Hepatocyte (in vitro differentiated cells): ENCODE data around the gene CBL. TPM values are rescaled to one million over a fixed set of nuclear protein-coding genes. Genes with fewer than 3 reads are reported as not detected.

ENCODE experiments used
- DNase-seq: peaks from one replicate; pipeline ENCODE4 v3.0.0-alpha.2; 2016; ENCODE audit warnings: low spot score
- H2AFZ ChIP-seq: fragments of 200-600 bp; sonication (generic); 2 replicates; pipeline ENCODE4 v1.6.0; 2016; ENCODE audit warnings: antibody characterized with exemption, mild to moderate bottlenecking
- H3K27ac ChIP-seq: fragments of 200-600 bp; sonication (generic); 2 replicates; pipeline ENCODE4 v1.5.1; 2016; ENCODE audit warnings: mild to moderate bottlenecking
- H3K27me3 ChIP-seq: fragments of 200-600 bp; sonication (generic); 2 replicates; pipeline ENCODE4 v1.6.1; 2016
- H3K36me3 ChIP-seq: fragments of 200-600 bp; sonication (generic); replicated peaks from 2 replicates; pipeline ENCODE4 v1.5.1; 2016; ENCODE audit warnings: low read depth; ENCODE audit not compliant: insufficient read depth
- H3K4me1 ChIP-seq: fragments of 200-600 bp; sonication (generic); 2 replicates; pipeline ENCODE4 v1.5.1; 2016; ENCODE audit warnings: mild to moderate bottlenecking, moderate library complexity; ENCODE audit not compliant: insufficient read depth
- H3K4me2 ChIP-seq: fragments of 200-600 bp; sonication (generic); 2 replicates; pipeline ENCODE4 v1.6.0; 2016
- H3K4me3 ChIP-seq: fragments of 200-600 bp; sonication (generic); 2 replicates; pipeline ENCODE4 v1.5.1; 2016; ENCODE audit warnings: mild to moderate bottlenecking
- H3K79me2 ChIP-seq: fragments of 200-600 bp; sonication (generic); 2 replicates; pipeline ENCODE4 v1.6.0; 2017; ENCODE audit warnings: mild to moderate bottlenecking
- H3K9me2 ChIP-seq: fragments of 200-600 bp; sonication (generic); replicated peaks from 2 replicates; pipeline ENCODE4 v1.6.0; 2017; ENCODE audit warnings: mild to moderate bottlenecking; ENCODE audit not compliant: insufficient read depth
- H3K9me3 ChIP-seq: fragments of 200-600 bp; sonication (generic); 2 replicates; pipeline ENCODE4 v1.5.1; 2016; ENCODE audit warnings: low read depth, mild to moderate bottlenecking
- H4K20me1 ChIP-seq: fragments of 200-600 bp; sonication (generic); 2 replicates; pipeline ENCODE4 v1.6.0; 2016; ENCODE audit warnings: mild to moderate bottlenecking; ENCODE audit not compliant: insufficient read depth, poor library complexity, severe bottlenecking
- EZH2 ChIP-seq: fragments of 200-600 bp; sonication (generic); IDR thresholded peaks from 2 replicates; pipeline ENCODE4 v1.6.1; 2016; ENCODE audit warnings: antibody characterized with exemption, mild to moderate bottlenecking, borderline replicate concordance
- EZH2phosphoT487 ChIP-seq: fragments of 200-600 bp; sonication (generic); IDR thresholded peaks from one replicate; pipeline ENCODE4 v1.6.1; 2018; ENCODE audit warnings: antibody characterized with exemption, mild to moderate bottlenecking, low read depth, moderate library complexity; ENCODE audit not compliant: unreplicated experiment, severe bottlenecking
- WGBS: methylation state at CpG from one replicate; pipeline ENCODE4 v1.1.6; 2016; ENCODE audit warnings: low lambda C conversion rate; ENCODE audit errors: missing lambda C conversion rate; 5-methylcytosine and 5-hydroxymethylcytosine counted together
- polyA plus RNA-seq: library from polyadenylated mRNA; unstranded; fragments of >200 nt; fragmentation: Nextera tagmentation; extraction: Ambion mirVana; gene quantifications from 2 replicates; pipeline ENCODE4 v1.2.1, GENCODE V29; 2016
- total RNA-seq: library from RNA; depleted of rRNA; stranded (reverse); fragments of >200 nt; gene quantifications from 2 replicates; pipeline ENCODE4 v1.2.3, GENCODE V29; 2014
- TF ChIP-seq, protein P1 (sequence below): fragments of 200-600 bp; sonication (generic); IDR thresholded peaks from 2 replicates; pipeline ENCODE4 v1.5.1; 2016; ENCODE audit warnings: antibody characterized with exemption, mild to moderate bottlenecking; ENCODE audit not compliant: poor library complexity

CBL gene
- total and polyA plus RNA-seq, 2 experiments from 2014 or later = 6.6 to 15.6 TPM

DNA sequence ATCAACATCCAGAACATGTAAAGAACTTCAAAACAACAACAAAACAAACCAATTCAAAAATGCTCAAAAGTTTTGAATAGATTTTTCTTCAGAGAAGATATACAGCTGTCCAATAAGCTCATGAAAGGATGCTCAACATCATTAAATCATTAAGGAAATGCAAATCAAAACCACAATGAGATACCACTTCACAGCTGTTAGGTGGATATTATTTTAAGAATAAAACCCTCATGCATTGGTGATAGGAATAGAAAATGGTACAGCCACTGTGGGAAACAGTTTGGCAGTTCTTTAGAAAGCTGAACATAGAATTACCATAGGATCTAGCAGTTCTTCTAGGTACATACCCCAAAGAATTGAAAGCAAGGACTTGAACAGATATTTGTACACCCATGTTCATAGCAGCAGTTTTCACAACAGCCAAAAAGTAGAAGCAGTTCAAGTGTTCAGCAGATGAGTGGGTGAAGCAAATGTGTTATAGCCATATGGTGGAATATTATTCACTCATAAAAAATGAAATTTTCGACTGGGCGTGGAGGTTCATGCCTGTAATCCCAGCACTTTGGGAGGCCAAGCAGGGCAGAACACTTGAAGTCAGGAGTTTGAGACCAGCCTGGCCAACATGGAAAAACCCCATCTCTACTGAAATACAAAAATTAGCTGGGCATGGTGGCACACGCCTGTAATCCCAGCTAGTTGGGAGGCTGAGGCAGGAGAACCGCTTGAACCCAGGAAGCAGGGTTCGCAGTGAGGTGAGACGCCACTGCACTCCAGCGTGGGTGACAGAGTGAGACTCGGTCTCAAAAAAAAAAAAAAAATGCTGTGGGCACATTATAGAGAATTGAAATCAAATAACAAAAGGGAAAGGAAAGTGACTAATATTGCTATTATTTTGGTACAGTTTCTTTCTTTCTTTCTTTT is 42.9 kb downstream of the CBL start:
- no peak overlapping the region for H3K27ac ChIP-seq
- no peaks in the 10 kb centered on the region for H3K9me2 ChIP-seq
- no peaks in the 10 kb centered on the region for H4K20me1 ChIP-seq
- no peak overlapping the region for H3K4me3 ChIP-seq
- peaks cover 9% of the 10 kb centered on the region for H3K79me2 ChIP-seq
- H3K4me2 ChIP-seq = no peak overlapping the region
- H3K36me3 ChIP-seq = no peaks in the 10 kb centered on the region
- DNase-seq = no peak
- H3K27me3 ChIP-seq = no peaks in the 10 kb centered on the region
- H3K4me1 ChIP-seq = no peaks in the 10 kb centered on the region
- TF ChIP-seq EZH2 (no peak), EZH2phosphoT487 (no peak)
- TF ChIP-seq, protein P1, sequence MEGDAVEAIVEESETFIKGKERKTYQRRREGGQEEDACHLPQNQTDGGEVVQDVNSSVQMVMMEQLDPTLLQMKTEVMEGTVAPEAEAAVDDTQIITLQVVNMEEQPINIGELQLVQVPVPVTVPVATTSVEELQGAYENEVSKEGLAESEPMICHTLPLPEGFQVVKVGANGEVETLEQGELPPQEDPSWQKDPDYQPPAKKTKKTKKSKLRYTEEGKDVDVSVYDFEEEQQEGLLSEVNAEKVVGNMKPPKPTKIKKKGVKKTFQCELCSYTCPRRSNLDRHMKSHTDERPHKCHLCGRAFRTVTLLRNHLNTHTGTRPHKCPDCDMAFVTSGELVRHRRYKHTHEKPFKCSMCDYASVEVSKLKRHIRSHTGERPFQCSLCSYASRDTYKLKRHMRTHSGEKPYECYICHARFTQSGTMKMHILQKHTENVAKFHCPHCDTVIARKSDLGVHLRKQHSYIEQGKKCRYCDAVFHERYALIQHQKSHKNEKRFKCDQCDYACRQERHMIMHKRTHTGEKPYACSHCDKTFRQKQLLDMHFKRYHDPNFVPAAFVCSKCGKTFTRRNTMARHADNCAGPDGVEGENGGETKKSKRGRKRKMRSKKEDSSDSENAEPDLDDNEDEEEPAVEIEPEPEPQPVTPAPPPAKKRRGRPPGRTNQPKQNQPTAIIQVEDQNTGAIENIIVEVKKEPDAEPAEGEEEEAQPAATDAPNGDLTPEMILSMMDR = no peak
- H2AFZ ChIP-seq = no peak overlapping the region
- H3K9me3 ChIP-seq = no peaks in the 10 kb centered on the region
- 97% methylated on average over 8 of the region's 8 CpGs for WGBS

DNA sequence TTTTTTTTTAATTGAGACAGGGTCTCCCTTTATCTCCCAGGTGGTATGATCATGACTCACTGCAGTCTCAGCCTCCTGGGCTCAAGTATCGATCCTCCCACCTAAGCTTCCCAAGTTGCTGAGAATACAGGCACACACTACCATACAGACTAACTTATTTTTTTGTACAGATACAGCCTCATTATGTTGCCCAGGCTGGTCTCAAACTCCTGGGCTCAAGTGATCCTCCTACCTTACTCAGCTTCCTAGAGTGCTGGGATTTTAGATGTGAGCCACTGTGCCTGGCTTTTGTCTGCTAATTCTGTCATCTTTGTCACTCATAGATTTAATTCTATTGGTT is 43.5 kb downstream of the CBL start:
- Histone ChIP-seq H3K36me3 (no peaks in the 10 kb centered on the region), H3K9me2 (no peaks in the 10 kb centered on the region), H2AFZ (no peak overlapping the region), H3K9me3 (no peaks in the 10 kb centered on the region), H3K4me1 (no peaks in the 10 kb centered on the region), H3K79me2 (peaks cover 13% of the 10 kb centered on the region), H3K4me3 (no peak overlapping the region), H3K27ac (no peak overlapping the region), H3K27me3 (no peaks in the 10 kb centered on the region), H4K20me1 (no peaks in the 10 kb centered on the region), H3K4me2 (no peak overlapping the region)
- no peak for DNase-seq
- TF ChIP-seq EZH2 = no peak
- TF ChIP-seq, protein P1 = no peak
- TF ChIP-seq EZH2phosphoT487 = no peak
- WGBS = 57% methylated on average over 1 of the region's 1 CpG

DNA sequence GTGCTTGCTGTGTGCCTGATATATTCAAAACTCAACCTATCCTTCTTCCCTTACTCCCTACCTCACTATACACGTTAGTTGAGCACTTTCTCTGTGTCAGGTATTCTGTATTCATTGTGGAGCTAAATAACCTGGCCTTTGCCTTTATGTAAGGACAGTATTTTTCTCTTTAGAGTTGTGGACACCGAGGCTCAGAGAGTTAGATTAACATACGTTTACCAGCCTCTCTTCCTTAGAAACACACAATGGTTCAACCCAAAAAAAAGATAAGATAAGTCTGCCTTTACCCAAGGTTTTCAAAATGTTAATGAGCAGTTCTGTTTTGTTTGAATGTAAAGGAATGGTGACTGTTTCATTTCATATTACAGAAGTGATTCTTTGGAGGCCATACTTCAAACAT is 45.0 kb downstream of the CBL start:
- no peaks in the 10 kb centered on the region for H3K9me3 ChIP-seq
- 56% methylated on average over 3 of the region's 3 CpGs for WGBS
- H2AFZ ChIP-seq = no peak overlapping the region
- no peaks in the 10 kb centered on the region for H3K36me3 ChIP-seq
- no peak overlapping the region for H3K27ac ChIP-seq
- no peak overlapping the region for H3K4me3 ChIP-seq
- peaks cover 18% of the 10 kb centered on the region for H3K79me2 ChIP-seq
- no peaks in the 10 kb centered on the region for H3K9me2 ChIP-seq
- H3K27me3 ChIP-seq = no peaks in the 10 kb centered on the region
- no peaks in the 10 kb centered on the region for H3K4me1 ChIP-seq
- H4K20me1 ChIP-seq = no peaks in the 10 kb centered on the region
- no peak for DNase-seq
- no peak overlapping the region for H3K4me2 ChIP-seq
- TF ChIP-seq EZH2phosphoT487 = no peak
- TF ChIP-seq, protein P1 = no peak
- TF ChIP-seq EZH2 = no peak
